Amniotic epithelial cell (primary cell): Measurements from ENCODE around the gene ROGDI.

Source experiments
- DNase-seq: peaks from one replicate; pipeline ENCODE4 v3.0.0-alpha.2; 2010; ENCODE audit warnings: low read depth

ROGDI gene

DNA sequence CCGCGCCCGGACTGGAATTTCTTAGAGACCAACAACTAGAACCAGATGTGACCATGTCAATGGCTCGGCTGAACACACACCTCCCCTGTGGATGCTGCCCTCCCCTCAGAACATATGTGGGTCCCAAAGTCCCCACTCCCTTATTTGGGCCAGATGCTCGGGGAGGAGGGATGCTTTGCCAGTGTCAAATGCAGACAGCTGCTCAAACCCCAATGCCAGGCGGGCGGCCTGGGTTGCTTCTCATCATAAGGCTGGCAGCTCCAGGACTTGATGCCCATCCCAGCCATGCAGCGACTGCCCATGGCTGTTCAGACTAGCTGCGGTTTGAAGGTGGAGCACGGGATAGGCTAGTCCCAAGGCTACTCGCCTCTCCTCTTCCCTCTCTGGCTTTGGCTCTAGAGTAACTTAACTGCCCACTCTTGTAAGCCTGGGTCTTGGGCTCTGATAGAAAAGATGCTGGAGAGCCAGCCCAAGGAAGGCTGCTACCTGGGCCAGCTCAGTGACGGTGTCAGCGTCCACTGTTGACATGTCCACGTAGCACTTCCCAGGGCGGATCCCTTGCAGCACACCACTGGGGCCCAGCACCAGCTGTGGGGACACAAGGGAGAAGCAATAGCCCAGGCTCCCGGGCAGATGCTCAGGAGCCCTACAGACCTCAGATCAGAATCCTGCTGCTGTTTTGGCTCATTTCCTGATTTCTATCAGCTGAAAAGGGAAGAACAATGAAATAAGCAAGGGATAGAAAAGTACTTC is 11.0 kb upstream of the ROGDI start:
- DNase-seq: no peak

DNA sequence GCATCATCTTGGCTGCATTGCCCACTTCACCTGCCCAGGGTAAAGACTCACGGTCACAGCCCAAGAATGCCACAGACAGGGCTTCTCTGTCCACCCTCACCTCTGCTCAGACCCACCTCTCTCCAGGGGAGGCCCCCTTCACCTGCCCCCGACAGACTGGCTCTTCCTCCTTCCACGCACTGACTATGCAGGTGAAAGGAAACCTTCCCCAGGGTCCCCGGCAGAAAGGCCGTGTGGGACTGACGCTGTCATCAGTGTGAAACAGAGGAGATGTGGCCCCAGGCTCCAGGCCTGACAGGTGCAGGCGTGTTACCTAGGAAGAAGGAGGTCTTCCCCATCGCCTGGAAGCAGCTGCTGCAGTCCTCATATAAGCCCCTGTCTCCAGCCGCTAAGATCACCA is 9.3 kb upstream of the ROGDI start:
- no peak for DNase-seq

DNA sequence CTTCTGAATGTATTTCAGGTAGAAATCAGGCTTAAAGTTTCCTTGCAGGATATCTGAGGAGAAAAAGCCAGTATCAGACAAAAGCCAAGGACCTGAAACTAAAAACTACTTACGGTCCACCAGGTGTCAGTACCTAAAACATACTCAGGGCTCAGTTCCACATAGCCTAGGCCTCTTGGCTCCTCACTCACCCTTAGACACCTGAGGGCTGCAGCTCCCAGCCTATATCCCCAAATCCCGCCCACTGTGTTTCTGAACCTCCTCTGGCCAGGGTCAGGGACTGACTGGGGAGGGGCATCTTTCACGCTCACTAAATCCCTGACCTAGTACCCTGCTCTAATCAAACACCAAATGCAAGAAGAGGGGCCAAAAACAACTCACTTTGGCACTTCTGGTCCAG is 8.8 kb upstream of the ROGDI start:
- no peak for DNase-seq

DNA sequence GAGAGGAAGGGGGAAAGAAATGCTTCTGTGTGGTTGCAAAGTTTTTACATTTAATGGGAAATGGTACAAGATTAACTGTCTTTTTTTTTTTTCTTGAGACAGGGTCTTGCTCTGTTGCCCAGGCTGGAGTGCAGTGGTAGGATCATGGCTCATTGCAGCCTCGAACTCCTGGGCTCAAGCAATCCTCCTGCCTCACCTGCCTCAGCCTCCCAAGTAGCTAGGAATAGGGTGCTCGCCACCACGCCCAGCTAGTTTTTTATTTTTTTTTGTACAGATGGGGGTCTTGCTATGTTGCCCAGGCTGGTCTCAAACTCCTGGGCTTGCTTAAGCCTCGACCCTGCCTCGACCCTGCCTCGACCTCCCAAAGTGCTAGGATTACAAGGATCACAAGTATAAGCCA is 3.8 kb upstream of the ROGDI start:
- DNase-seq: no peak

DNA sequence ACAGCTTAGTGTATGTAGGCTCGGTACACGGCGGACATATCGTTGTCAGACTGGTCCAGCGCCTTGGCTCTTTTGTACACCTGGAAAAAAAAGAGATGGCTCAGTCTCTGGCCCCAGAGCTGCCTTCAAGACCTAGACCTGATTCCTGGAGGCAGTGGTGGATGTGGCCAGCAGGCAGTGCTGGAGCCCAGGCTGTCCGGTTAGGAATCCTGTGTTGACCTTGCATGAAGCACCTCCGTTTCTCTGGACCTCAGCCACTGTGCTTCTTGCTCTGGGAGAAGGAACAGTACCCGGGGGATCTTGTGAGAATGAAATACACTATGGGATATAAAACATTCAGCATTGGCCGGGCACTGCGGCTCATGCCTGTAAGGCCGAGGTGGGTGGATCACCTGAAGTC is 2.8 kb upstream of the ROGDI start:
- DNase-seq: peak; percentile 31

DNA sequence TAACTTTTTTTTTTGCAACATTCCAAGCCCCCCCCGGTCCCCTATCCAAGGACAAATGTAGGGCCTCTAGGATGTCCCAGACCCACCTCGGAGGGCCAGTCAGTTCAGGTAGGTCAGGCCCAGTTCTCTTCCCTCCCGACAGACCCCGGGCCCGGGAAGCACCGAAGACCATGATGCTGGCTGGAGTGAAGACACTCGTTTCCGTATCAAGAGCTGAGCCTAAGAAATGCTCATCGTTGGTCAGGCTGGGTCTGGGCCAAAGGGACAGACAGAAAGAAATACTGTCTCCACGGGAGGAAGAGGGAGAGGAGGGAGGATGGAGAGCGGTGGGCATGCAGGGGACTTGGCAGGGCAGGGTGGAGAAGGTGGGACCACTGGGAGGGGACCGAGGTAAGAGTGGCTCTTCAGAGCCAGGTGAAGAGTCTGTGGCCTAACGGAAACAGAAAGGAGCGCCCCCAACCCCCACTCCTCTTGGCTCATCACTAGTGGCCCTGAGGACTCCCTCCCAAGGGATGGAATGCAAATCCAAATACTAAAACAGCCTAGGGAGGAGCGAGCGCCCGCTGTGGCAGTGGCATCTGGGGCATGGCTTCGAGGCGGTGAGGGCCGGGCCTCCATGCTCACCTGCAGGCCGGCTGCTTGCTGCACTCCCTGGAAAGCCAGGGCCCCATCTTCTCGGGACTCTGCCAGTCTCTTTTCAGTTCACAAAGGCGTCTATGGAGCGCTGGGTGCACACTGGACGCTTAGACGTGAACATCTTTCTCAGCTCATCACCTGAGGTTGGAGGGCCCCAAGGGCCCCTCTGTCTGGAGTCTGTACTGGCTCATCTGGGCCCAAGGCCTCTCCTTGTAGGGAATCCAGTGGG is 1.7 kb upstream of the ROGDI start:
- DNase-seq: no peak

DNA sequence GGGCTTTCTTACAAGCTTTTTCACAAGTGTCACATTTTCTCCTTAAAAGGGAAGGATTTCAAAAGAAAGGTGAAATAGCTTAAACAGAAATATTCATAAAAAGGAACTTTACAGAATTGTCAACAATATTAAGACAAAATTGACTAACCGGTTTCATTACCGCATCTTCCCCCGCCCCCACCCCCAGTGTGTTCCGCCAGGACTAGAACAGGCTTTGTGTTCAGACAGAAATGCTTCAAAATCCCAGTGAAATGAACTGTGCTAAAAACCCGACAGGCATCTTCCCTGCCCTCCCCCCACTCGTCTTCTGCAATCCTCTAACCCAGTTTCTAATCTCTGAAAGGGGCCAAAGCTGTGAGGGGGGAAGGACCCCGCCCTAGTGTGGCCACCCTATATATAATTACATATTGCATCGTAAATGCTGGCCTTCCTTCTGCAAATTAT is 990 bp upstream of the ROGDI start:
- peak; percentile 13 for DNase-seq

DNA sequence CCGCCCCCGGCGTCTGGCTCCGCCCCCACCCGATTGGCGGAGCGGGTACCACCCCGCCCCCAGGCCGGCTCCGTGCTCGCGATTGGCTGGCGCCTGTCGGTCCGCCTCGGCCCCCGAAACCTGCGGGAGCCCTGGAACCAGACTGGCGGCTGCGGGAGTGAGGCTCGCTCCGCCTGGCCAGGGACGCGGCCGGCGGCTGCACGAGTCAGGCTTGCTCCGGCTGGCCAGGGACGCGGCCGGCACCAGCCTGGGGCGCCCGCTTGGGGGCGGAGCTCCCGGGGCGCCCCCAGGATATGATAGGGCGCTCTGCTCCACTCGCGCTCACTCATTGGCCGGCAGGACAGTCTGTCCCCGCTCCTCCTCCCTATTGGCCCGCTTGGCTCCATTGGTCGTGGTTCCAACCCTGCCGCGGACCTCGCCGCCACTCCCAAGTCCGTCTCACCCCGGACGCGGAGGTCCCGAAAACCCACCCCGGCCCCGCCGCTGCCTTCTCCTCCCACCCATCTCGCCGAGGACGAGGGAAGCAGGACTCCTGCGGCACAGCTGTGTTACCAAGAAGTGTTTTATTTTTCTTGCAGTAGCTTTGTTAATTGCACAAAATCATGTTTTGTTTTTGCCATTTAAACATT is 340 bp upstream of the ROGDI start:
- DNase-seq: peak; percentile 85

DNA sequence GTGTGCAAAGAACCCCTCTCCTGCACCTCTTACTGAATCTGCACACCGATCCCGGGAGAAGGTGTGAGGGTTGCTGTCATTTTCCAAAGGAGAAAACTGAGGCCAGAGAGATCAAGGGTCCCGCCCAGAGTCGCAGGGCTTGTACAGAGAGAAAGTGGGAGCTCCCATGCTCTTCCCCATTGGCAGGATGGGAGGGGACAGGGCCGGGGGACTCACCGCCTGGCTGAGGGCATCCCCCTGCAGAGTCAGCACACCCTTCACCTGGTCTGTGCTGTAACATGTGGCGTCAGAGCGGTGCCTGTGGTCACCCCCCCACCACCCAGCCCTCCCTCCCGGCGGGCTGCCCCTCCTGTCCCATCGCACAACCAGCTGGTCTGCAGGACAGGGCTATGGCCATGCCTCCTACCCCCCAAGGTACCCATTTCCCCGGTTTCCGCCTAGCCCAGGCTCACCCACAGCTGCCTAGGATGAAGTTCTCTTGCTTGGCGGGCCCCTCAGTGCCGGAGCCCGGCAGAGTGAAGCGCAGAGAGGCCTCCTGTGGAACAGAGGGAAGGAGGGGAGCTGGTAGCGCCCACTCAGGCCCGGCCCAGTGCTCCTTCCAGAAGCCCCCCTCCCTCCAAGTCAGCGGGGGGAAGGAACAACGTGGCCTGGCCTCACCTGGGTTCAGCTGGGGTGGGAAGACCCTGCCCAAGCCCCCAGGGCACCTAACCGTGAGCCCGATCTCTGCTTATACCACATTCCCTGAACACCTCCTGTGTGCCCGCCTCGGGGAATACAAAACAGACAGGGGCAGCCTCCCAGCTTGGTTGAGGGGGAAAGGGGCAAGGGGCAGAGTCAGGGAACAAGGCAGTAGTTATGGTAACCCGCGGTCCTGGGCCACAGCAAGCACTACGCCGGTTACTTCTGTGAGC is 1.1 kb downstream of the ROGDI start:
- no peak for DNase-seq

DNA sequence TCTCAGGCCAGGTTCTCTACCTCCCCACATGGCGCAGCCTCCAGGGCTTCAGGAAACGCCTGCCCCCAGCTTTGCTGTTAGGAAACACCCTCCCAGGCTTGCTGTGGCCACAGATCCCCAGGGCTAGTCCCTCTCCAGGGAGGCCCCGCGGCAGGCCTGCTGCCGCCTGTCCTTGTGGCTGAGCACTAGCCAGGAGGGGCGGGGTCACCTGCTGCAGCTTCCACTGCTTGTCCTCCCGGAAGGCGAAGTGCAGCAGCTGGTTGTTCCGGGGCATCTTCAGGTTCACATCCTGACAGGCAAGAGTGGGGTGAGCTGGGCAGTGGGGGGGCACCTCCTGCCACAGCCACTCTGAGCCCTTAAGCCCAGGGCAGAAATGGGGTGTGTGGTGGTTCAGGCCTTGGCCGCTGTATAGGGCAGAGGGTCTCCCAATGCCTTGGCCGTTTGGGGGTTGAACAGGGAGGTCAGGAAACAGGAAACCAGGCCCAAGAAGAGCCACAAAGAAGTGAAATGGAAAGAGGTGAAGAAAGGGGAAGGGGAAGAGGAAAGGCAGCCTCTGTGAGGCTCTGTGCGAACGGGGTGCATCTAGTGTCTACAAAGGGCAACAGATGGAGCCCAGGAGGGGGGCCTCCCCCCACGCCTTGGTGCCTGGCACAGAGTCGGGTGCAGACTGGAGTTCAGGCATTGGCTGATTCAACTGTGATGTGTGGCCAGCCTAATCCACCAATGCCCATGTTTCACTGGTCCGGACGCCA is 2.0 kb downstream of the ROGDI start:
- DNase-seq: no peak

DNA sequence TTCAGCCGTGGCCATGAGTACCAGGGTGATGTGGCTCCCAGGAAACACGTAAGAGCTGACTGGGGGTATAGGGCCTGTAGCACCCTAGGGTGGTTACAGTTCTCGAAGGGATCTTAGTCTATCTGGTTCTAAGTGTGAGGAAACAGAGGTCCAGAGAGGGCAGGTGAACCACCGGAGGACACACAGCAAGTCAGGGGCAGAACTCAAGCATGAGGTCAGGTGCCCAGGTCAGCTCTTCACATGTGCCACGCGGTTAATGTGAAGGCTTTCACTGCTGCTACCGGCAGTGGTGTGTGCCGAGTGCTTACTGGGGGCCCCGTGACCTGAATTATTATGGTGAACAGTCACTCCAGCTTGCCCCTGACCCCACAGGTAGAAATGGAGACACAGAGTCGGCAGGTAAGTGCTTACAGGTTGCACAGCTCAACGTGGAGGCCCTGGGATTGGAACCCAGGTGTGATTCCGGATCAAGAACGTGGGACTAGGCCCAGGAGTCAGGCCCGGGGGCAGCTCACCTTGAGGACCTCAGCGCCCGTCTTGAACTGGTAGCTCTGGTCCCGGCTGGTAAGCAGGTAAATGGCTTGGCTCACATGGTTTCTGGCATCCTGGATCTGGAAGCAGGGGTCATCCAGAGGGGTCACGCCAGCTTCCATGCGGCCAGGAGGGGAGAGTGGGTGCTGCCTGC is 3.1 kb downstream of the ROGDI start:
- DNase-seq: no peak

DNA sequence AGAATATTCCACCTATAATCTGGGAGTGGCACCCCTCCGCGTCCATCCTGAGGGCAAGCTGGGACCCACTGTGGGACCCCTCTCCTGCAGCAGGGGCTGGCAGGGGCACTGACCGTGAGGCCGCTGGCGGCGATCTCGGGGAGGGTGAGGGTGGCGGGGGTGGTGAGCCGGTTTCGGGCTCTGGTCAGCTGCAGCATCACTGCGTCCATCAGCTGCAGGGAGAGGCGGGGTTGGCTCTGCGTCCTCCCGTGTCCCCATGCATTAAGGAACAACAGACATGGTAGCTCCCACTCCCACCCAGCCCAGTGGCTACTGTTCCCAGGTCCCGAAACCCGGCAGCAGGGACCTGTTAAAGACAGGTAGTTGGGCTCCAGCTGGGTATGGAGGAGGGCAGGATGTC is 4.0 kb downstream of the ROGDI start:
- DNase-seq: no peak

DNA sequence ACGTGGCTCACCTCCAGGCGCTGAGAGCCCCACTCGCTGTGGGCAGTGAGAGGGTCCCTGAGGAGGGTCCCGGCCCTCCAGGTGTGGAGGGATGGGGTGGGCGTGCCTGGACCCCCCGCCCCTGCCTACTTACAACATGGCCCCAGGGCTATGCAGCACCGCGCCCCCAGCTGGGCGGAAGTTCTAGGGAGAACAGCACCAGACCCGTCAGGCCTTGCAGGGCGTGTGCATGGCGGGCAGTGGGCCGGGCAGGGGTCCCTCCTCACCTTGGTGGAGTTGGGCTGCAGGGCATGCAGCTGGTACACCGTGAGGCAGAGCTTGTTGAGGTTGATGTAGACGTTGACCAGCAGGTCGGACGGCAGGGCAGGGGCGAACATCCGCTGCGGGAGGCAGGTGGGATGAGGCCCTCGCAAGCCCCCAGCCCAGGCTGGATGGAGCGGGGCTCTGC is 4.6 kb downstream of the ROGDI start:
- DNase-seq: no peak

DNA sequence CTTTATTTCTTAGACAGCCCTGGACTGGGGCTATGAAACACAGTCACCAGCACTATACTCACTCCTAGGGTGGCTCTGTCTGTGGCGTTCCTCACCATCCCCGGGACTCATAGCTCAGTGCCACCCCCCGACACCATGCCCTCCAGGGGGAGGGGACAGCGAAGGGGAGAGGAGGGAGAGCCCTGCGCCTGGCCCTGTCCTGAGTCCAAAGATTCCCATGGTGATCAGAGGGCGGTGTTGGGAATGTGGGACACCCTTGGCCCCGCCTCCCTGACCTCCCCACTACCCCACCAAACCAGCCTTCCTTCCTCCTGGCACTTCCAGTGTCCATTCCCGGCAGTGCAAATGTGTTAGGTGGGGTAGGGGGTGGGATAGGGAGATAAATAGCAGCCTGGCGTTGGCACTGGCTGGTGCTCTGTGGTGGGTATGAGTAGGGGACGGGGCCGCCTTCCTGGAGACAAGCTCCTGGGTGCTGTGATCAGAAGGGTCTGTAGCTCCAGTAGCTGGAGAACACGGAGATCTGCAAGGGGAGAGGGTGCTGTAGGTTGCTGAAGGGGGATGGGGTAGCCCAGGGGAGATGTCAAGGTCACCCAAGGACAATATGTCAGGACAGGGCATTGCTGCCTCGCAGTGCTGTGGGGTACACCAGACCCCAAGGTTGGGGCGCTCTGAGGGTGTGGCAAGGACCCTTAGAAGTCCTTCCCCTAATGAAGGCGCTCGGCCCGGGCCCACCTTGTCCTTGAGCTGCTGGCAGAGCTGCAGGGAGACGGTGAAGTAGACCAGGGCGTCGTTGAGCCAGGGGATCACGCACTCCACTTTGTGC is 5.2 kb downstream of the ROGDI start:
- DNase-seq: no peak

DNA sequence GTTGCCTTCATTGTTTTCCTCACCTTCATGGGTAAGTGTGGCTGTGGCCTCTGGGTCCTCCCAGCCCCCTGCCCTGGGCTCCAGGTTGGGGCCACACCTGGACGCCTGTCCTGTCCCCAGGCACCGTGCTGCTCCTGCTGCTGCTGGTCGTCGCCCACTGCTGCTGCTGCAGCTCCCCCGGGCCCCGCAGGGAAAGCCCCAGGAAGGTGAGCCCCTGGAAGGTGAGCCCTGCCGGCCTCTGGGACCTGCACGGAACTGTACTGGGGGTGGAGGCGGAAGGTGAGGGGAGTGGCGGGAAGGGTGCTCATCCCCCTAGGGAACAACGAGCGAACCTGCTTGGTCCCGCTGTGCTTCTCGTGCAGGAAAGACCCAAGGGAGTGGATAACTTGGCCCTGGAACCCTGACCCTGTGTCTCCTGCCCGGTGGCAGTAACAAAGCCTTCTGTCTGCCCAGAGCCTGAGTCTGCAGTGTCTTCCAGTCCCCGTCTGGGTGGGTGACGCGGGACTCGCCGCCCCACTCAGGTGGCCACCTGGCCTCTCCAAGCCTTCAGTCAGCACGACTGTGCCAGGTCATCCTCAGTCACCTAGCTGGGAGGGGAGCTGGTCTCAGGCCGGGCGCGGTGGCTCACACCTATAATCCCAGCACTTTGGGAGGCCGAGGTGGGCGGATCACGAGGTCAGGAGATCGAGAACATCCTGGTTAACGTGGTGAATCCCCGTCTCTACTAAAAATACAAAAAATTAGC is 6.4 kb downstream of the ROGDI start:
- DNase-seq: no peak

DNA sequence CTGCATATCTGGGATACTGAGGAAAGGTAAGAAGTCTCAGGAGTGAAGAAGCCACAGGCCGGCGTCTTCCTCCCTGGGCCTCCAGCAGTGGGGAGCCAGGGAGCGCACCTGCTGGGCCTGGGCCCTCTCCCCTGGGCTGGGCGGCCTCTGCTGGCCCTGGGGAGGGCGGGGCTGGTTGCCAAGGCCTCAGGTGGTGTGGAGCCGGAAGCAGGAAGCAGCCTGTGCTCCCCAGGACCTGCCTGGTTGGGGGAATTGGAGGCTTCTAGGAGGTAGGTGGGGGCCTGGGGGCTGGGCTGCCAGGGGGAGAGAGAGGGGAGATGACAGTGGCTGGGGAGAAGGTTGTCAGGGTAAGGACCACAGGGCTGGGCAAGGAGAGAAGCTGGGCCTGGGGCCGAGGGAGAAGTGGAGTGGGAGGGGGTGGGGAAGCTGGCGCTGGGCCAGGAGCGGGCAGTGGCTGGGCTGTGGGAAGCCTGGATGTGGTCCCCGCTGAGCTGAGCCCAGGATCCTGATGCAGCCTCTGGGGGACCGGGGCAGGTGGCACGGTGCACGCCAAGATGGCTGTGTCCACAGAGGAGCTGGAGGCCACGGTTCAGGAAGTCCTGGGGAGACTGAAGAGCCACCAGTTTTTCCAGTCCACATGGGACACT is 7.1 kb downstream of the ROGDI start, which contains the start of gene SMIM22:
SMIM22 (plus strand) TSS at position 189 of the 647 bp plus-strand sequence; CDS start at position 555, 366 bp downstream.
- no peak for DNase-seq

DNA sequence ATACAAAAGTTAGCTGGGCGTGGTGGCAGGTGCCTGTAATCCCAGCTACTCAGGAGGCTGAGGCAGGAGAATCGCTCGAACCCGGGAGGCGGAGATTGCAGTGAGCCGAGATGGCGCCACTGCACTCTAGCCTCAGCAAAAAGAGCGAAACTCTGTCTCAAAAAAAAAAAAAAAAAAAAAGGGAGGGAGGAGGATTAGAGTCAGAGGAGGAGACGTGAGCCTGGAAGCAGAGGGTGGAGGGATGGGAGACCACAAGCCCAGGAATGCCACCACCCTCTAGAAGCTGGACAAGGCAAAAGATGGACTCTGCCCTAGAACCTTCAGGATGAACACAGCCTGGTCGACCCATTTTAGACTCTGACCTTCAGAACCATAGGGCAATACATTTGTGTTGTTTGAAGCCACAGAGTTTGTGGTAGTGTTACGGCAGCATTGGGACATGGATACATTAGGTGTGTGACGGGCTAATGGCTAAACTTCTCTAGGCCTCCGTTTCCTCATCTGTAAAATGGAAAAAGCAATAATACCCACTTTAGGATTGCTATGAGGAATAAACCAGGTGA is 9.4 kb downstream of the ROGDI start:
- no peak for DNase-seq

DNA sequence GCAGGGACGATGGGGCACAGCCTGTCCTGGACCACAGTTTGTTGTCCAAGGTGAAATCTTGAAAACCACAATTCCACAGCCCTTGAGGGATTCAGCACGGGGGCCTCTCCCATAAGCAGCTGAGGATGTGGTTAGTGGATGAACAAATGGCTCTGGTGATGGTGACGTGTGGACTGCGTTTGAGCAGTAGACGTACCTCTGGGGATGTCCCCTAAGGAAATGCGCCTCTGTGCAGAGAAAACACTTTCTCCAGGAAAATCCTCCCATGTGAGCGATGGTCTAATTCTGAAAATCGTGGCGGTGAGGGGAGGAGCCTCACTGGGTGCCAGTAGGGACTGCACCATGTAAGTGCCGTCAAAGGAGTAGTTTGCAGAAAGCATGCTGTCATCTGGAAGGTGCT is 11.6 kb downstream of the ROGDI start:
- DNase-seq: no peak
